Stimulated activated CD4-positive, alpha-beta T cell treated with anti-CD3 and anti-CD28 coated beads, TNF-alpha, amount 100 ng/mL, for 24 hours (primary cell): ENCODE measurements around the gene TBC1D22A.

Source experiments
- DNase-seq, 3 experiments: peaks; one replicate each; pipeline ENCODE4 v3.0.0-alpha.2; 2020; ENCODE audit warnings: low read depth in 3 of 3

TBC1D22A gene

DNA sequence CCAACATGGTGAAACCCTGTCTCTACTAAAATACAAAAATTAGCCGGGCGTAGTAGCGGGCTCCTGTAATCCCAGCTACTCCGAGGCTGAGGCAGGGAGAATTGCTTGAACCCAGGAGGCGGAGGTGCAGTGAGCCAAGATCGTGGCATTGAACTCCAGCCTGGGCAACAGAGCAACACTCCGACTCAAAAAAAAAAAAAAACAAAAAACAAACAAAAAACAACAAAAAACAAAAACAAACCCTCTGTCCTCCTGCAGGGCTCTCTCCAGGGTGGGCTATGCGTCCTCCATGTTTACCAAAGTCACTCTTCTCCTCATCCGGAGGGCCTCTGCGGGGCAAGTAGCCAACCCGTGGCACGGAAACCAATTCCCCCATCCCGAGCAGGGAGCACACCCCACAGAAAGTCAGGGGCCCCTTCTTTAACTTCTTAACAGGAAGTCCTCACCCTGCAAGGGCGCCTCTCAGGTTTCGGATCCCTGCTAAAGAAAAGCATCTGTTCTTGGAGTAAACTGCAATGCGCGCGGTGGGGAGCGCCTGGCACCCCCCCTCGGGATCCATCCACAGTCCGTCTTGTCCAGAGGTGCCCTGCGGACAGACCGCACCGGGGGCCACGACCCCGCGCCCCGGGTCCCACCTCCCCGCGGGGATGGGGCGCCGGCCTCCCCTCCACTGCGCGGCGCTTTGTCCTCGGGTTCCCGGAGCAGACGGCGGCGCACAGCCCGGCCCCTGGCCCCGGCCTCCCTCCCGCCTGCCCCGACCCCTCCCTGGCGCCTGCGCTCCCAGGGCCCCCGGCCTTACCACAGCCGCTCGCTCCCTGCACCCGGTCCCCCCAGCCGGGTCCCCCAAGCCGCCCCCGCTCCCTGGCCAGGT, 25.1 kb upstream of the TBC1D22A start:
- DNase-seq = peak in 1 of 3 experiments; percentile 52

DNA sequence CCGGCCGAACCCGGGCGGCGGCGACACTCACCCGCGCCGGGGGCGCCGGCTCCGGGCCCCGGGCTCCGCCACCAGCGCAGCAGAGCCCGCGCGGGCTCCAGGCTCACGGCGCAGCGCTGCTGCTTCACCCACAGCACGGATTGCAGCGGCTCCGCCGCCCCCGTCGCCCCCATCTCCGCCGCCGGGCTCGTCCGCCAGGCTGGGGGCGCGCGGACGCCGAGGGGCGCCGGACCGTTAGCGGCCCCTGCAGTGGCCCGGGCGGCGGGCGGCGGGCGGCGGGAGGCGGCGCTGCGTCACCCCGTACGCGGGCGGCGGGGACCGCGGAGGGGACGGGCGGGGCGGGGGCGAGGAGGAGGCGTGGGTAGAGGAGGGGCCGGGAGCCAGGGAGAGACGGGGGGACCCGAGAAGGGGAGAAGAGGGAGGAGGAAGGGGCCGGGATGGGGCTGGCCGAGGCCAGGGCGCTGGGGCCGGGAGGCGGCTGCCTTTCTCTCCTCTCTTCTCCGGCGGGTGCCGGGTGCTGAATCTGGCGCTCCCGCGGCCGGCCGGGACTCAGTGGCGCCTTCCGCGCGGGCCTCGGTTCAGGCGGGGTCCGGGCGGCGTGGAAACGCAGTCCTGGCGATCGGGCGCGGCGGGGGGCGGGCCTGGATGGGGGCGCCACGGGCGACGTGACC, 24.3 kb upstream of the TBC1D22A start, which contains the start of gene CERK:
TSS of gene CERK (minus strand) at position 277 of the 671 bp plus-strand sequence. CDS start at position 173, 104 bp downstream.
- peak in 1 of 3 experiments; percentile 51 for DNase-seq

- DNase-seq = no peak
Measured at GRCh38 chr22:46738647-46739093, 23.8 kb upstream of the TBC1D22A start.

DNA sequence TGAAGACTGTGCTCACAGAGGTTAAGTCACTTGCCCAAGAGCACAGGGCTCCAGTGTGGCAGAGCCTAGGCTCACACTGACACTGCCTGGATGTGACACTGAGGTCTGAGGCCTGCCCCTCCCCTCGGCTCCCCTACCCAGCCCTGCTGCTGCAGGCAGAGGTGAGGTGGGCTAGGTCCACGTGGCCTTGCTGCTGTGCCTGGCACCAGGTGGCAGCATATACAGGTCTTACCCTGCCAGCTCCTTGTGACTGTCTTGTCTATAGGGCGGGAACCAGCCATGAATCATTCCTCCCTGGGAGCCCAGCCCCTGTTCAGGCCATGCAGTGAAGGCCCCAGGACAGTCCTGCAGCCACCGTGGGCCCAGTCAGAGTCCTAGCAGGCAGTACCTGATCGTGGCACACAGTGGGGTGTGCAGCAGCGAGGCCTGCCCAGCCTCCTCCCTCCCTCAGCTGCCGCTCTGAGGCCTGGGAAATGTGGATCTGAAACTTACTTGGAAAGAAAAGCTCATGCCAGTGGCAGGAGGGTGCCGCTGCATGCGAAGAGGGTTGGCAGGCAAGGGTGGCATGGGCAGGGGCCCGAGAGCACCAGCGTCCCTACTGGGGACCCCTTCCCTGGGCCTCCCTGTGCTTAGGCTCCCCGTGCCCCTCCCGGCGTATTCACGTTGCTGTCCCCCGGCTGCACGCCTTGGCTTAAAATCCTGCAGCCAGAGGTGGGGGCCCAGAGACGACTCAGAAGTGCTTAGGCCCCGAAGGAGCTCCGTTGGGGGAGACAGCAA, 23.2 kb upstream of the TBC1D22A start:
- DNase-seq = peak in 1 of 3 experiments; percentile 41

- no peak for DNase-seq
Measured at GRCh38 chr22:46740910-46741780, 21.3 kb upstream of the TBC1D22A start.

DNA sequence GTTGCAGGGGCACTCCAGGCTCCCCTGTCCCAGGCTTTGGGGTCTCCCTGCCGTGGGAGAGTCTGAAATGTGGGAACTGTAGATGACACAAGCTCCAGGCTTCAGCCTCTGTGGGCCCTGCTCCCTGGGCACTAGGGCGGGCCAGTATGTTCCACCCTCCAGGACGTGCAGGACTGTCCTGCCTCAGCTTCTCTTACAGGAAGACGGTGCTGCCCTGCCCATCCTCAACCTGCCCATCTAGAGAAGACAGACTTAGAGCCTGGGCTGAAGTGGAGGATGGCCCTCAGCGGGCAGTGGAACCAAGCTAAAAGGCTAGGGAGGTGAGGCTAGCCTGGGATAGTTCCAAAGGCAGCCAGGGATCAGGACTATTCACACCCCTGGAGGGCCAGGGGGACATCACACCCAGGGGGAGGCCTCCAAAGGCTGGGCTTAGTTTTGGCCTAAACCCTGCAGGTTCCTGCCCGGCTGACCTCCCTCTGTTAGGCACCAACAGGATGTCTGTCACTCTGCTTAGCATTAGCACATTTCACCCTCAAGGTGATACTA, 20.4 kb upstream of the TBC1D22A start:
- DNase-seq = no peak

DNA sequence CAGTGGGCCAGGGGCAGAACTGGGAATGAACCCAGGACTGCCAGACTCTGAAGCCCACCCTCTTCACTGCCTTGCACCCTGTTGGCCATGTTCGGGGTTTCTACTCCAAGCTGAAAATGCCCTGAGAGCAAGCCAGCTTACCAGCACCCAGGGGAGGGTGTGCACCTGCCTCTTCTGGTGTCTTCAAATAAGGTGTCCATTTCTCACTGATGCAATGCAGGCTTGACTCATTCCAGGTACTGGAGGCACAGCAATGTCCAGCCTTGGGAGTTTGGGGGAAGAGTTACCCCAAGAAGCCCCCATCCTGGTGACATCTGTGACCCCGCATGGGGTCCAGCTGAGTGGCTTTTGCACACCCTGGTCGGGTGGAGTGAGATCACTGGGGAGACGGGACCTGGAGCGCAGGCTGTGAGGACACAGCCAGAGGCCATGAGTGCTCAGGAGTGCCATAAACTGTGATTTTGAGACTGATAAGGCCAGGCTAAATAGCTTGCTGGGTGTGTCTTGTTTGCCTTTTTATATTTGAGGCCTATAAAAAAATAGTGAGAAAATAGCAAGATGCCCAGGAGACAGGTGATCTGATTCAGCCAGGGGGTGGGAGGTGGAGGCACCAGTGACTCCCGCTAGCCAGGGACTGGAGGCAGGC, 19.8 kb upstream of the TBC1D22A start:
- no peak for DNase-seq

DNA sequence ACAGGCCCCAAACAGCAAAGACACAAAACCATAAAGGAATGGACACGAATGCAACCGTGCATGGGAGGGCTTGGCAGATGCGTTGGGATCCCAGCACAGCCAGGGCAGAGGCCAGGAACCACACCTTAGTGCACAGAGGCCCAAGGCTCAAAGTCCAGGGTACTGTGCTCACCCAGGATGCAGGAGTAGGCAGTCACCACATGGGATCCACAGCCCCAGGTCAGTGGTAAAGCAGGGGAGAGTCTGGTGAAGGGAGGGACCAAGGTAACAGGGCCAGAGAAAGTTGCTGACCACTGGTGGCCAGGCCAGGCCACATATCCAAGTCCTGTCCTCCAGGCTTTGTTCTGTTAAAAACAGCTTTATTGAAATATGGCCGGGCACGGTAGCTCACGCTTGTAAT, 17.9 kb upstream of the TBC1D22A start:
- DNase-seq = no peak

GRCh38 chr22:46746192-46746591, 16.3 kb upstream of the TBC1D22A start:
- no peak for DNase-seq

DNA sequence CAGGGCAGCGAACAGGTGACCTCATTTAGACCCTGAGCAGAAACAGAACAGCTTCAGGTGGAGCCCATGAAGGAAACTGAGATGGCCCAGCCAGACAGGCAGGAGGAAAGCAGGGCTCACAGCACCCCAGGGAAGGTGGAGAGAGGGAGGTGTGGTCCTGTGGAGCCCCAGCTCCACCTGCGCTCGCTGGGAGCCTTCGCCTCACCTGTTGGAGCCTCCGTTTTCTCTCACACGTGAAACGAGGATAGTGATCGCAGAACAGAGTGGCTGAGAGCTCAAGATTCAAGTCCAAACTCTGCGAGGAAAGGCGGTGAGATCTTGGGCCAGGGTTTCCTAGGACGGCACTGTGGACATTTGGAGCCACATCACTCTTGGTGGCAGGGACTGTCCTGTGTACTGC, 15.8 kb upstream of the TBC1D22A start:
- DNase-seq = no peak

DNA sequence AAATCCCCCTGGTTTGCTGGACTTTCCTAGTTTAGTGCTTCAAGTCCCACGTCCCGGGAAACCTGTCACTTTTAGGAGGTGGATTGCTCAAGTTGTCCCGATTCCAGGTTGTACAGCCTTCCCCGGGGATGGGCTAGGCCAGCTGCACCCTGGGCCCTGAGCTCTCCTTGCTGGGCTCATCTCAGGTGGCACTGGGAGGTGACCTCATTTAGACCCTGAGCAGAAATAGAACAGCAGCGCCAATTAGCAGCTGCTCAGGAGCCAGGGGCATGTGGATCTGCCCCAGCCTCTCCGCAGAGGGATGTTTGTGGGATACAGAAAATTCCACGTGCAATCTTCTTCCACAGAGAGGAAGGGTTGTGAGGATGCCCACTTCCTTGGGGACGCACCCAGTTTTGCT, 14.8 kb upstream of the TBC1D22A start:
- no peak for DNase-seq

DNA sequence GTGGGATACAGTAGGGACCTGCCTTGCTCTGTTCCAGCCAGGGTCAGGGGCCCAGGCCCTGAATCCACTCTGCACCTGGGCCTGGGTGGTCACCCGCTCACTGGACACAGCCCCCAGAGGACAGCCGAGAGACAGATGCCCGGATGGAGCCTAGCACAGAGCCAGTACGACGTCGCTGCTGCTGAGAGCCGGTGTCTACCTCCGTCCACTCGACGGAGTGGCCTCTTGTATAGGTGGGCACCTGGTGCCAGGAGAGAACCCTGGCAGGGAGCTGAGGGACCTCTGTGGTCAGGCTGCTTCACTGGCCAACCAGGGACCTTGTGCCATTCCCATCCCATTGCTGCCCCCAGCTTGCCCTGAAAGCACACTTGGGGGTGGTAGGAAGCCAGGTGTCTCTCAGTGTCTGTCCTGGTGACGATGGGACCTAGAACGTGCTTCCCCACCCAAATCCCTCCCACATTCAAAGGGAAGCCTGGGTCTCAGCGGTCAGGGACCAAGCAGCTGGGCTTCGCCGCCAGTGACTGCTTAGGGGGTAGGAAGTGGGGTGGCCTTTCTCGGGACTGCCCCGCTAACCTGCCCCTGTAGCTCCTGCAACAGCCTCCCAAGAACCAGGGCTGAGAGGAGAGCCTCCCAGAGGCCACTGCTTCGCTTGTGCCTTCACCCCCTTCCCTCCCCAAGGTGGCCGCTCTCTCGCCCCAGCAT, 14.1 kb upstream of the TBC1D22A start:
- DNase-seq = no peak

DNA sequence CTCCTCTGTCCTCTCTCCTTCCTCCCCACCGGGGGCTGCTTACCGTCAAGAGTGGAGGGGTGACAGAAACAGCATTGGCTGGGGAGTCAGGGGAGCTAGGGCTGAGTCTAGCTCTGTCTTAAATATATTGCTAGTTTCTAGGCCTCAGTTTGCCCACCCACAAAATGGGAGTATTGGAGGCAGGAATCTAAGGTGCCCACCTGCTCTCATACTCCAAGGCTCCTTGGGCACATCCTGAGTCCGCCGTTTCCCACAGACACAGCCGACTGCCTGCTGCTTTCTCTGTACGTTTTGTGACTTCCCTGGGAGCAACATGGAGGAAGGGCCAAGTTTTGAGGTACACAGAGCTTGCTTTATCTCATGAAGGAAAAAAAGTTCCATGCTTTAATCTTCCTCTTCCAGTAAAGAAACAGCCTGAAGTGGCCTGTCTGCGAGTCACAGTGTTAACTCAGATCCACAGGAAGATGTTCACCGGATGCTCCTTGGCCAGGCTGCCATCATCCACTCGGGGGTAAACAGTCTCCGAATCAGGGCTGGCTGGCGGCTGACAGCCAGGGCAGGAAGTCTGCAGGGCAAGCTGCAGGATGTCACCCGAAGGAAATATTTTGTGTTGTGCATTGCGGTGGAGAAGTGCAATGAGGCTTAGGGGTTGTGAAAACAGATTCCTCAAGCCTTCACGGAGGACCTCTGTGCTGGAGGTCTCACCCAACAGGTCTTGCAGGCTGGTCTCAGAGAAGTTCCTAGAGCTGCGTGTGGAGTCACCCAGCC, 13.4 kb upstream of the TBC1D22A start:
- peak in 1 of 3 experiments; percentile 32 for DNase-seq

DNA sequence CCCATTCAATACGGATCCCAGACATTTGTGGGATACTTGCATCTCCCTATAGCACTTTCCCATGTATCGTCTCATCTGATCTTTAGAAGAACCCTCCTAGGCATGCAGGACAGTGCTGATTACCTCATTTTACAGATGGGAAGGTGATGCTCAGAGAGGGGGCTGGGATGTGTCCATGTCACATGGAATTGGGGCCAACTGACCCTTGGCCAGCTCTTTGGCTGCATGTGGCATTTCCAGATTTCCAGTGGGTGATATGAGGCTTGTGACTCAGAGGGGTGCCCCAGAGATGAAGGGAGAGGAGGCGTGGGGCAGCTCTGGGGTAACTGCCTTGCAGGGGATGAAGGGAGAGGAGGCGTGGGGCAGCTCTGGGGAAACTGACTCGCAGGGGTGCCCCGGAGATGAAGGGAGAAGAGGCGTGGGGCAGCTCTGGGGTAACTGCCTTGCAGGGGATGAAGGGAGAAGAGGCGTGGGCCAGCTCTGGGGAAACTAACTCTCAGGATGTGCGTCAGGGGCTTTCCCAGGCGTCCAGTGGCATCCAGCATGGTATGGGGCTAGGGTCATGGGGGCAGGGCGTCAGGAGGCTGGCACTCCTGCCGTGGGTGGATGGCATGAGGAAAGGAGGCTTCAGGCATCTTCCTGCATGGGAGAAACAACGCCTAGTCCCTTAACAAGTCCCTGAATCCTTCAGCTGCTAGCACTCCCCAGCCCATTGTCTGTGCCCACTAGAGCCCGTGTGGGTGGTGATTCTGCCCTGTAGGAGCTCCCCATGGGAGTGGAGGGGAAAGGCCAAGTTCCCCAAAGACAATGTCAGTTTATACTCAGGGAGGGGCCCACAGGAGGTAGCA, 12.5 kb upstream of the TBC1D22A start:
- peak in 1 of 3 experiments; percentile 21 for DNase-seq

GRCh38 chr22:46750530-46750800, 12.0 kb upstream of the TBC1D22A start:
- no peak for DNase-seq

DNA sequence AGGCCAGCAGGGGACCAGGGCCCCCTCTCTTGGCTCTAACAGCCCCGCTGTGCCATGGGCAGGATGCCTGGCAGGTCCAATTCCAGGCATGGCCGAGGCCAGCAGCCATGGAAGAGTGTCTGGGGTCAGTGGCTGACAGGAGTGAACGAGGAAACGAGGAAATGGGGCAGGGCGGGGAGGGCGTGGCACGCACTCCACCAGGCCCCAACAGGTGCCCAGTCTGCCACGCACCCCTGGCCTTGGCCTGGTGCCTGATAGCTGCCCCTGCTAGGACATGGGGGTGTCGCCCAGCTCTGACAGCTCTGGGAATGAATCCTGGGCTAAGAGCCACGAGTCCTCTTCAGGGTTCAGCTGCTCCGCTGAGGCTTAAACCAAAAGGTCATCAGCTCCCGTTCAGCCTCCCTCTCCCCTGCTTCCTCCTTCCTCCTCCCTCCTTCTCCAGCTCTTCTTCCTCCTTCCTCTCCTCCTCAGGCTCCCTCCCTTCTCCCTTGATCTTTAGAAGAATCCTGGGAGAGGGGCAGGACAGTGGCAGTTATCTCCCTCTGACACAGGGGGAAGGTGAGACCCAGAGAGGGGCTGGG, 11.5 kb upstream of the TBC1D22A start:
- no peak for DNase-seq

DNA sequence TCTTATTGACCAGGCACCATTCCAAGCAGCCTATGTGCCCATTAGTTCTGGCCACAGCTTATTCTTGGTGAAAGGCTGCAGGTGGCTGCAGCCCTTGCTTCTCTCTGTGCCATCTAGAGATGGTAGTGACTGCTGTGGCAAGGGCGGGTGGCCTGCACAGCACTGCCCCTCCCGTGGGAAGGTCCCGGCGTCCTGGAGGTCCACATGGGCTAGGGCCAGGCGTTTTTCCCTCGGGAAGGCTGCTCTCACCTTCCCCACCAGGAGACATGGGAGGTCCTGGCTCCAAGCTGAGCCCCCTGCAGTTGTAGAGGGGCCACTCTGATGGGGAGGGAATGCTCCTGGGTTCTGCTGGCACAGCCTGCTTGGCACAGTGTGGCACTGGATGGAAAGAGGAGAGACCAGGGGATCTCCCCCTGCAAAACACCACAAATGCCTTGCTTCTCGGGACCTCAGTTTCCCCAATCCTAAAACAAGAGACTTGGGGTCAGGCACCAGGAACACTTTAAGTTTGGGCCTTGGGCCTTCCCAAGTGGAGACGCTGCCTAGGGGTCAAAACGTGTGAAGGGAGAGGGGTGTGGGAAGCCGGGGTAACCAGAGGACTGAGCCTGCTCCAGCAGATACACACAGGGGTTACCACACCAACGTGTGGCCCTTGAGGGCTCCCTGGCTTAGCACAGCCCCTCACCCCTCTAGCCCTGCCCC, 10.0 kb upstream of the TBC1D22A start:
- DNase-seq = no peak
